ENCODE data around the gene ATXN2.
"Not testable (repeated sequence)": the region's sequence is repeated elsewhere in the genome, so short reads cannot be mapped to it uniquely, and the experiment has no call there.

- TF ChIP-seq CTCF, POLR2A (IDR thresholded peaks at IDR 0.05): not testable (repeated sequence)
Measured at GRCh38 chr12:111617841-111618240, 18.7 kb upstream of the ATXN2 start.

Measured in body of pancreas (tissue), 4 donors.